ENCODE results near the gene MTIF2. TPM values are rescaled to one million over a fixed set of nuclear protein-coding genes. Genes with fewer than 3 reads are reported as not detected.
"Not testable (repeated sequence)": the region's sequence is repeated elsewhere in the genome, so short reads cannot be mapped to it uniquely, and the experiment has no call there.

The MTIF2 gene
- total RNA-seq, 1 experiment from 2014 or later, result 37.2 TPM

DNA sequence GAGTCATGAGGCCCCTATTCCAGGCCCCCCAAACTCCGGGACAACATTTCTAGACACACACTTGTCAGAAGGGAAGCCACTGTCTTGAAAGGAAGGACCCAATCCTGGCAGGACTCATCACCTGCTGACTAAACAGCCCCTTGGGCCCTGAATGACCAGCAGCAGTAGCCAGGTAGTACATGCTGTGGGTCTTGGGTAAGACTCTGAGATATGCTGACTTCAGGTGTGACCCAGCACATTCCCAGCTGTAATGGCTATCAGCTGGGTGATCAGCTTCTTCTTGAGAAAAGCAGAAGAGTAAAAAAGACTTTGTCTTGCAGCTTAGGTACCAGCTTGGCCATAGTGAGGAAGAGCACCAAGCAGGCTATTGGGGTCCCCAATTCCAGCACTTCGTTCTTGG is 72.5 kb downstream of the MTIF2 start:
- no peak for DNase-seq (ENCODE audit: low spot score)

DNA sequence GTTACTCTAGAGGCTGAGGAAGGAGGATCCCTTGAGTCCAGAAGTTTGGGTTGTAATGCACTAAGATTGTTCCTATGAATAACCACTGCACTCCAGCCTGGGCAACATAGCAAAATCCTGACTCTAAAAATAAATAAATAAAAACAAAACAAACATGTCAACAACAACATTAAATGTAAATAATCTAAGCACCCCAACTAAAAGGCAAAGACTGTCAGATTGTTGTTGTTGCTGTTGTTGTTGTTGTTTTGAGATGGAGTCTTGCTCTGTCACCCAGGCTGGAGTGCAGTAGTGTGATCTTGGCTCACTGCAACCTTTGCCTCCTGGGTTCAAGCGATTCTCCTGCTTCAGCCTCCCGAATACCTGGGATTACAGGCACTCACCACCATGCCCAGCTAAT is 77.1 kb downstream of the MTIF2 start:
- DNase-seq (ENCODE audit: low spot score), result not testable (repeated sequence)

DNA sequence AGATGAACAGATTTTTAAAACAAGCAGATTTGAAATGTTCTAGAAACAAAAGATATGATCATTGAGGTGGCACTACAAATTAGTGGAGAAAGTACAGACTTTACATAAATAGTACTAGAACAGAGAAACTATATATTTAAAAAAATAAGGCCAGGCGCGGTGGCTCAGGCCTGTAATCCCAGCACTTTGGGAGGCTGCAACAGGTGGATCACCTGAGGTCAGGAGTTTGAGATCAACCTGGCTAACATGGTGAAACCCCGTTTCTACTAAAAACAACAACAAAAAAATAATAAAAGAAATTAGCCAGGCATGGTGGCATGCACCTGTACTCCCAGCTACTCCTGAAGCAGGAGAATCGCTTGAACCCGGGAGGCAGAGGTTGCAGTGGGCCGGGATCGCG is 82.2 kb downstream of the MTIF2 start:
- DNase-seq (ENCODE audit: low spot score), result not testable (repeated sequence)

Other genes with a start within 250 kb of the MTIF2 start
- 120 and 187 TPM in 2 replicates for gene RTN4, start 218.8 kb downstream of the MTIF2 start, total RNA-seq (2014; rRNA removed; shearing (Covaris generic))
- gene CLHC1, start 36.9 kb downstream of the MTIF2 start, total RNA-seq (2014; rRNA removed; shearing (Covaris generic)), result 0.78 and 4.4 TPM in 2 replicates
- 3,108 and 3,345 TPM in 2 replicates for gene RPS27A, start 36.5 kb downstream of the MTIF2 start, total RNA-seq (2014; rRNA removed; shearing (Covaris generic))
- gene CCDC88A, start 150.6 kb upstream of the MTIF2 start, total RNA-seq (2014; rRNA removed; shearing (Covaris generic)), result 18.7 and 19.8 TPM in 2 replicates

Data from H4 (cell line).